ENCODE results near the gene TSC22D3.
"Not testable (repeated sequence)": the region's sequence is repeated elsewhere in the genome, so short reads cannot be mapped to it uniquely, and the experiment has no call there.

TSC22D3 gene

GRCh38 chrX:107775734-107776511, at the start of gene TSC22D3:
TSS of gene TSC22D3 (minus strand) at chrX:107775787. CDS start at chrX:107775419, 368 bp downstream.
- DNase-seq: no peak

DNA sequence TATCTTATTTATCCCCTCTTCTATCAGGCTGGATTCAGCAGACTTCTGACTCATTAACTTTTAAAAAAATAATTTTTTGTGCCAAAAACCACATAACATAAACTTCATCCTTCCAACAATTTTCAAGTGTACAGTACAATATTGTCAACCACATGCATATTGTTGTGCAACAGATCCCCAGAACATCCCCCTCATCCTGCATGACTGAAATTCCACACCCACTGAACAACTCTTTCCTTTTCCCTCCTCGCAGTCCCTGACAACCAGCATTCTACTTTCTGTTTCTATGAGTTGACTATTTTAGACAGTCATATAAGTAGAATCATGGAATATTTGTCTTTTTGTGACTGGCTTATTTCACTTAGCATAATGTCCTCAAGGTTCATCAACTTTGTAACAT, 47.9 kb upstream of the TSC22D3 start:
- DNase-seq: no peak

DNA sequence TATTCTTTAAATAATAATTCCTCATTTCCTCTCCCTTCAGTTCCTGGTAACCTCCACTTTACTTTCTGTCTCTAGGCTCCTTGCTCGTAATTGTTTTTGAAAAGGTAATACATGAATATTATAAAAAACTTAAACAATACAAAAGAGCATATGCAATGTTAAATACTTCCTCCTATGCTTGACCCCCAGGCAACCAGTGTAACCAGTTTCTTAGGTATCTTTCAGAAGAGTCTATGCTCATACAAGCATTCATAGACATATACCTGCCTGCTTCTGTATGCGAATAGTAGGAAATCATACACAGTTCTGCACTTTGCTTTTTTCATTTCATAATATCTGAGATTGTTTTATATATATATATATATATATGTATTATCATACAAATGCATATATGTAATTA, 47.5 kb upstream of the TSC22D3 start:
- DNase-seq: no peak

GRCh38 chrX:107818900-107819521, 43.4 kb upstream of the TSC22D3 start:
- no peak for DNase-seq

- not testable (repeated sequence) for DNase-seq
These were observed 34.5 kb upstream of the TSC22D3 start for GRCh38 chrX:107810053-107810452.

GRCh38 chrX:107805179-107805578, 29.6 kb upstream of the TSC22D3 start:
- DNase-seq: no peak

DNA sequence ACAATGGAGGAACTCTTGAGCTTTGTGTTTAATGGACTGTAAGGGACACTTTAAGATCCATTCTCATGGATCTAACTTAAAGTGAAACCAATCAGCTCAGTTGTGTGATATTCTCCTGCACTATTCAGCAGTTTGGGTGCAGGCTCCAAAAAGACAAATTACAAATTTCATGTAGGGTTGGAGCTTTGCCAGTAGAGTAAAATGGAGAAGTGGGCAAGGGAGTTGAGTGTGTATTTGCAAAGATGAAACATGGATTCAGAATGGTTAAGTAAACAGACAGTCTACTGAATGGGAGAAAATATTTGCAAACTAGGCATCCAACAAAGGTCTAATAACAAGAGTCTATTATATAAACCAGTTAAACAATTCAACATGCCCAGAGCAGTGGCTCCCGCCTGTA, 28.8 kb upstream of the TSC22D3 start:
- no peak for DNase-seq

DNA sequence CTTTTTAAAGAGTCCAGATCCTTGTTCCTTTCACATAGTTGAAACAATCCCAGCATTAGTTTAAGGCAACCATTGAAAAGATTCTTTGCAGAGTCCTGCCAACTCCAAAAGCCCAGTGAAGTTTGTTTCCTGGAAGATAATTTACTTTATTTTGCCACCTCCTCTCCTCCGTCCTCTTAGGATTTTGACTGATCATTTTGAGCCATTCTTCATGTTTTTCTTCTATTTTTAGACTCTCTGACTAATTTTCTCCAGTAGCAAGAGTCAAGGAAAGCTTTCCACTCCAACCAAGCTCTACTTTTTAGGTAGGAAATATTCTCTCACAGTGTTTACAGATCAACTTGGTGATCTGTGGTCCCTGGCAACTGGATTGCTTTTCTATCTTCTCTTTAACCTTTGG, 12.2 kb upstream of the TSC22D3 start:
- no peak for DNase-seq

DNA sequence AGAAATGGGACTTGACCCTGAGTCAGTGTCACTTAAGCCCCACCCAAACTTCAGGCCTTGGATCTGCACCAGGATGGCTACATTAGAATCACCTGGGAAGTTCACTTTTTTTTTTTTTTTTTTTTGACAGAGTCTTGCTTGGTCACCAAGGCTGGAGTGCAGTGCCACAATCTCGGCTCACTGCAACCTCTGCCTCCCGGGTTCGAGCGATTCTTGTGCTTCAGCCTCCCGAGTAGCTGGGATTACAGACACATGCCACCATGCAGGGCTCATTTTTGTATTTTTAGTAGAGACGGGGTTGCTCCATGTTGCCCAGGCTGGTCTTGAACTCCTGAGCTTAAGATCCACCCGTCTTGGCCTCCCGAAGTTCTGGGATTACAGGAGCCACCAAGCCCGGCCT, 4.9 kb upstream of the TSC22D3 start:
- no peak for DNase-seq

- DNase-seq: no peak
These were observed 1.9 kb upstream of the TSC22D3 start, which contains the start of gene NCBP2L for GRCh38 chrX:107777536-107777832. TSS of gene NCBP2L (plus strand) at chrX:107777733. CDS start at chrX:107794221, 16,488 bp downstream.

DNA sequence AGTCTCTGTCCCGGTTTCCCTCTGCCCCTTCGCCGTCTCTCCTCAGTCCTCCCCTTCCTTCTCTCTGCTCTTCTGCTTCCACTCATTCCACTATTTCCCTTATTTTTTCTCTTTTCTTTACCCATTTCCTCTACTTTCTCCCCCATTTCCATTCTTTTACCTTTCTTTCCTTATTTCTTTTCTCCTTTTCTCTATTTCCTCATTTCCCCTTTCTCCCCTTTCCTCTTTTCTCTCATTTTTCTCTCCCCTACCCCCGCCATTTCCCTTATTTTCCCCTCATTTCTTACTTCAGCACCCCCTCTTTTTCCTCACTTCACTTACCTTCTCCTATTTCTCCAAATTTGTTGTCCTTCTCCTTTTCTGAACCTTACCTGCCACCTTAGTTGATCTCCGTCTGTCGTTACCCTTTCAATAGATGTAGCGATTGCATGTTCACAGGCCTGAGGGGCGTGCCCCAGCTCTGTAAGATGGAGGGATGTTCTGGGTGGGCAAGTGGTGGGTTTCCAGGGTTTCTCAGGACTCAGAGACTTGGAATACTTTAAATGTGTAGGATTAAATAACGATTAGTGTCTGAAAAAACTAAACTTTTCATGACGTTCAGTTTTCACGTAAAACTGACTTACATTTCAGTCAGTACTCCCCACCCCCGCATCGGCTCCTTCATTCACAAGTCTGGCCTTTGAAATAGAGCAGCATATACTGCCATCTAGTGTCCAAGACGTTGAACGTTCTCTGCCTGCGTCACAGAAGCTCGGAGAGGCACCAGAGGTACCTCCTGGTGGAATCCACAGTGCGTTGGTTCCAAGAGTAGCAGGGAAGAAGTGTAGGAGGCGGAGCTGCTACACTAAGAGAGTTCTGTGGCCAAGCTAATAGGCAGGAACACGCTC, 1.3 kb upstream of the TSC22D3 start:
- peak; percentile 51 for DNase-seq

- no peak for DNase-seq
These were observed 420 bp downstream of the TSC22D3 start for GRCh38 chrX:107775000-107775733.

DNA sequence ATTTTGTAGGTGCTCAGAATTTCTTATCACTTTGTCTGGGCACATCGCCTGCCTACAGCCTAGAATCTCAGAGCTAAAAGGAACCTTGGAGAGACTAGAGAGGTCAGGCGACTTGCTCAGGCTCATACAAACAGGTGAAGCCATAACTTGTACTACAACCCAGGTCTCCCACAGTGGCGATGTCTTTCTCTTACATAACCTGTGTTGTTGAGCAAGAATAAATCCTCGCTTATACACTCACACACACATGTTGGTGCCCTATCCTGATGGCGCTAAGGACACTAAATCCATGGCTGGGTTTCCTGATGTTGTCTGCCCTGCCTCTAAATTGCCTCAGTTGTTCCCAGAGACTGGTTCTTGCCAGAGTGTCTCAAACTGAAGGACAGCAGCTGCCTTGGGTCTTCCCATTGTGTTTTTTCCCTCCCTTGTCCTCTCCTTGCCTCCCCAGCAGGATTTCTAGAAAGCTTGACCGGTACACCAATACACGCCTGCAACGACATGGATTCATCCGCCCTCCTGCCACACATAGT, 1.6 kb downstream of the TSC22D3 start:
- DNase-seq: no peak

DNA sequence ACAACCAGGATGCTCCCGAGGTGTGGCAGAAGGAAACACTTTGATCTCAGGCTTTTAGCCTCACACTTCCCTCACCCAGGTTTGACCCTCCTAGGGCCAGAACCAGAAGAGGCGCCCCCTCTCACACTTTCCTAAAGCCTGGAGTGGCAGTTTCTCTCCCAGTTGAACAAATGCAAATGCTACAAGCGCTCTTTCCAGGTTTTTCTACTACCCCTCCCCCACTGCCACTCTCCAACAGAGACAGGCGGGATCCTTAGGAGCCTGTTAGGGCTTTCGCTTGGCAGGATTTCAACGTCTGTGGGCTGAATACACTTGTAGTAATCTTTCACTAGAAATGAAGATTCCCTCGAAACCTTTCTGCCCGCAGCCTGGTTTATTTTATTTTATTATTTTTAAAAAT, 2.4 kb downstream of the TSC22D3 start:
- no peak for DNase-seq

- no peak for DNase-seq
These were observed 5.8 kb downstream of the TSC22D3 start for GRCh38 chrX:107769581-107770317.

DNA sequence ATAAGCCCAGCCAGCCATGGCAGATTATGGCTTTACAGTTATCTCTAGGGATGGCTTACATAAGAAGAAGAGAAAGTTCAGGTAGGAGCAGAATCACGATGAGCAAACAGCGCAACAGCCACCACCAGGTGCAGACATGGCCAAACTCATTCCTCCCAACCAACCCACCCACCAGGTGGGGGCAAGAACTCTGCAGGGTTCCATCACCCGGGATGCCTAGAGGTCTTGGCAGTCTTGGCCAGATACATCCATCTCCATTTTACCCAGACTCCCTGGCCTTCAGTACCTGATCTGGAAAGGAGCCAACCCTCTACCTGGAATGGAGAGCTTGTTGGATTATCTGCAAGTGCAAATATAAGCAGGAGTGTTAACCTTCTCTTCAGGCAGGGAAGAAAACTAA, 7.5 kb downstream of the TSC22D3 start:
- no peak for DNase-seq

DNA sequence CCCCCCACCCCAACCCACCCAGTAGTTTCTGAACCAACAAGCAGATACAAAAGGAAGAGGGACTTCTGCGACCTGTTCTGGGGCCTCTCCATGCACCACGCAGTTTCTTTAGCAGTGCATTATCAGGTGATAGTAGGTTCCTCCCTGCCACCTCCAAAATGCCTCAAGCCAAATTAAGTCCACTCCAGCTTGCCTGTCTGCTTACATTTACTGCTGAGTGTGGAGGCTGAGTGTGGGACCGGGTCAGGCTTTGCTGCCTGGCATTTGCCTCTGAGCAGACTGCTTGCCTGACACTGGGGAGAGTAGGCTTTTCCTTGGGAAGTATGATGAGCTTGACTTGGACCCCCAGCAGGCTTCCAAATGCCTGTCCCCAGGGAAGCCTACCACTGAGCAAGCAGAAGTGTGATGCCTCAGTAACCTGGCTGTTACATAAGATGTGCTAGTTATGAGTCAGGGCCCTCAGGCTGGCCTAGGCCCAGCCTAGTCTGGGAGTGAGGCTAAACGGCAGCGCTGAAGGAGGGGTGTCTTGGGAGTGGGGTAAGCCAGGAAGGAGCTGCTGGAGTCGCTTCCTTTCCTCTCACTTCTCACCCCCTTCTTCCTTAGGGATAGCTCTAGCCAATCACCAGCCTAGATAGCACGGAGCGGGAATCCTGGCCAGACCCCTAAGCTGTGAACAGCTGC, 9.0 kb downstream of the TSC22D3 start:
- no peak for DNase-seq

GRCh38 chrX:107764845-107765608, 10.6 kb downstream of the TSC22D3 start:
- DNase-seq: no peak

DNA sequence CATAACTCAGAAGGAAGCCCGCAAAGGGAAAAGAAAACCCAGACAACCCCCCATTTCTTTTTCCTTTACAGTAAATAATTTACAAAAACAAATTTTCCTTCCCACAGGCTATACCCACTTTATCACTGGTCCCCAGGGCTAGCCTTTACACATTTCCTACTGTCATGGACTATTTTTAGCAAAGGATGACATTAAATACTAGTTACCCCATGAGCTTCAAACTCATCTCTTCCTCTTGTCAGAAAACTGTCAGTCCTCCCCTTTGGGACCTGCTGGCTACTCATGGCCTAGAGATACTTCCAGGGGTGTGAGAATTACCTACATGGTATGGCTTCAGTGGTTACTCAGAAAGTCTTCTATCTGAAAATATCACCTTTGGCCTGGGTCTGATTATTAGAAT, 11.9 kb downstream of the TSC22D3 start:
- DNase-seq: no peak

DNA sequence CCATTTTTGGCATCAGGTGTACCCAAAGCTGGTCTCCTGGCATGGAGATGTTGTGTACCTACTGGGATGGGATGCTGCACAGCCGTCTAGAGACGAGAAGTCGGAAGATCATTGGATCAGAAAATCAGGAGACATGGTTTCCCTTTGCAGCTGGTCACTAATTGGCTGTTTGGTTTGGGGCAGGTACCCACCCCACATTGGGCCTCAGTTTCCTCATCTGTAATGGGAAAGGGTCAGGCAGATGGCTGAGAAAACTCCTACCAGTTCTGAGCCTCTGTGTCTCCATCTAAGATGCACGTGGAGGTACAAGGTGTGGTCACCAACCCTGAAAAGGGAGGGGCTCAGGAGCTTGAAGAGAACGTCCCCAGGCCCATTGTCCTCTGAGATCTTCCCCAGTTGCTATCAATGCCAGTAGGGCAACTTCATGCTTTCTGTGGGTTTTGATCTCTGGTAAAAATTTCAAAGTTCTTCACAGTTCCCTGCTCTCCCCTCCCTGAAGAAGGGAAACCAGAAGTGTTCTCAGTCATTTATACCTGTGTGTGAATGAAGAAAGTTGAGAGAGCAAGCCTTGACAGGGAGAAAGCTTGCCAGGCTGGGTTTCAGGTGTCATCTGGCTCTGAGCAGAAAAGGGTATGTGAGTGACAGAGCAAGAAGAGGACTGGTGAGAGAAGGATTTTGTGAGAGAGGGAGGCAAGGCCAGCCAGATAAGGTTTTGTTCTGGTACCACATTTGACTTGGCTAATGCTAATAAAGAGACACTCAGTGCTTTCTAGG, 15.1 kb downstream of the TSC22D3 start:
- DNase-seq: no peak

Data from NCI-H1048 (cell line).